ENCODE results near the gene AGAP1.
"Not testable (repeated sequence)": the region's sequence is repeated elsewhere in the genome, so short reads cannot be mapped to it uniquely, and the experiment has no call there.

The AGAP1 gene

GRCh38 chr2:236054621-236055305 lies 560.9 kb downstream of the AGAP1 start:
- DNase-seq: no peak

GRCh38 chr2:236055471-236055870 lies 561.6 kb downstream of the AGAP1 start:
- DNase-seq: no peak

- DNase-seq: no peak
Measured at GRCh38 chr2:236056141-236056540, 562.3 kb downstream of the AGAP1 start.

DNA sequence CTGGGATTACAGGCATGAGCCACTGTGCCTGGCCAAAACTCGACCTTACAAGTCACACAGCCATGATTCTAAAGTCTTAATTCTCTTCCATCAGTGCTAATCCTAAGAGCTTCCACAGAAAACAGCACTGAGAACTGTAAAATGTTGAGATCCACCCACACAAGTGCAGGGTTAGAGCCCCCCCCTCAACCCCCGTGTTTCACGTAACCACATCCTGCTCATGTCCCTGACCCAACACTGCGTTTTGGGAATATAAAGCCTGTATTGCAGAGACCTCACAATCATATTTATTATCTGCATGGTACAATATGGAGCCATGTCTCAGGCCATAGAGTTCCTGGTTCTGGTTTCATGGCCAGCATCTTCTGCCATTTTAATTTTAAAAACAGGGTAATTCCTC lies 563.5 kb downstream of the AGAP1 start:
- DNase-seq: no peak

GRCh38 chr2:236061497-236061896 lies 567.7 kb downstream of the AGAP1 start:
- DNase-seq: no peak

GRCh38 chr2:236061899-236062298 lies 568.1 kb downstream of the AGAP1 start:
- DNase-seq: no peak

GRCh38 chr2:236062806-236063205 lies 569.0 kb downstream of the AGAP1 start:
- DNase-seq: not testable (repeated sequence)

- no peak for DNase-seq
Measured at GRCh38 chr2:236063994-236064393, 570.2 kb downstream of the AGAP1 start.

- no peak for DNase-seq
Measured at GRCh38 chr2:236065314-236066160, 571.7 kb downstream of the AGAP1 start.

- no peak for DNase-seq
Measured at GRCh38 chr2:236070236-236070635, 576.4 kb downstream of the AGAP1 start.

DNA sequence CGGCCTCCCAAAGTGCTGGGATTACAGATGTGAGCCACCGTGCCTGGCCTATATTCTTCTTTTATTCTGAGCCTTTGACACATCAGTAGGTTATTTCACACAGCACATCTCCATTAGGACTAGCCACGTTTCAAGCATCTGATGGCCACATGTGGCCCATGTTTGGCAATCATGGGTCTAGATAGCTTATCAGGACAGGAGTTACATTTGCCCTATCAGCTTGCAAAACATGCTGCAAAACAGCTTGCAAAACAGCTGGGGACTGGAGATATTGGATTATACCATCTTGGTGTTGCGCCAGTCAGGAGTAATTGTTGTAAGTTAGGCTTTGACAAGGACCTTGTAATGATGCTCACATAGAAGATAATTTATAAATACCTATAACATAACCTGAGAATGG lies 579.4 kb downstream of the AGAP1 start:
- DNase-seq: no peak

- DNase-seq: no peak
Measured at GRCh38 chr2:236073867-236074655, 580.2 kb downstream of the AGAP1 start.

DNA sequence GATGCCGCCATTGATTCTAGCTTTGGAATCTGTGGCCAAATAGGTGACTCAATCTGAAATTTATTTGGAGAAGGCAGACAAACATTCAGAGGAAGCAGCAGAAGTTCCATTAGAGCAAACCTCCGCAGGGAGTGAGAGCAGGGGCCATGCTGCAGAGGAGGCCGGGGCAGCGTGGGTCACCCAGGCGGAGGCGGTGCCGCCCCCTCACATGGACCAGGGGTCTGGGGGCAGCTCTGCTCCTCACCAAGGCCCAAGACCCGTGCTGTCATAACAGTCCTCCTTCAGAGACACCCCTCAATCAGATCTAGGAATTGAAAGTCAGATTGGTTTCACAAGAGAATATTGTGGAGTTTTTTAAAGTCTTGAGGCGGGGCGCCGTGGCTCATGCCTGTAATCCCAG lies 582.0 kb downstream of the AGAP1 start:
- no peak for DNase-seq

GRCh38 chr2:236078297-236079255 lies 584.7 kb downstream of the AGAP1 start:
- DNase-seq: no peak

- DNase-seq: no peak
Measured at GRCh38 chr2:236080412-236080811, 586.6 kb downstream of the AGAP1 start.

- DNase-seq: no peak
Measured at GRCh38 chr2:236081171-236081570, 587.3 kb downstream of the AGAP1 start.

DNA sequence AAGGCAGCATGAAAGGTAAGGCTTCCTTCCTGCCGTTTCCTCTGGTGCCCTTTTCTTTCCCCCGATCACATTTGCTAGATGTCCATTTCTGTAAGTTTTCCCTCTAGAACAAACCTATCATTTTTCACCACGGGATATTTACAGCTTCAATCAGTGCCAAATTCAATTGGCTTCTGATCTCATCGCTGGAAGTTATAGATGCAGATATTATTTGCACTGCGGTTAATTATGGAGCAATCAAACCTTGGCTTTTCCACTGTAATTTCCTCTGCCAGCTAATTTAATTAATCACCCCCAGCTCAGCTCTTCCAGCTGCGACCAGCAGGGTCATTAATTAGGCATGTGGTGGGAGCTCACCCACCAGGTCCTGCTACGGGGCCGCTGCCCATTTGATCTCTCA lies 588.2 kb downstream of the AGAP1 start:
- no peak for DNase-seq

- DNase-seq: no peak
Measured at GRCh38 chr2:236083934-236084333, 590.1 kb downstream of the AGAP1 start.

DNA sequence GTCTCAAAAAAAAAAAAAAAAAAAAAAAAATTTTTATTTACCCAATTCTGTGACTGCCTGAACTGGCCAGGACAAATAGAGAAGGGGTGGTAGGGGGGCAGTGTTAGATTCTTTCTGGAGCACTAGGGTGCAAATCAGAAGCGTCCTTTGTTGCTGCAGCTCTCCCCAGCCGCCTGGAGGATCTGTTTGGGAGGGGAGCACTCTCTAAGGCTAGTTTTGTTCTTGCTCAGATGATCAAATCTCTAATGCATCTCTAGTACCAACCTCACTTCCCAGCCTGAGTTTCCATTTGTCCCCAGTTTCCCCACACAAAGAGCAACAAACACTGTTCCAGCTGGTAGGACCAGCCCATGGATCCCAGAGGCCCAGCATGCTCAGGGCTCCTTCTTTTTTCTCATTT lies 591.4 kb downstream of the AGAP1 start:
- no peak for DNase-seq

DNA sequence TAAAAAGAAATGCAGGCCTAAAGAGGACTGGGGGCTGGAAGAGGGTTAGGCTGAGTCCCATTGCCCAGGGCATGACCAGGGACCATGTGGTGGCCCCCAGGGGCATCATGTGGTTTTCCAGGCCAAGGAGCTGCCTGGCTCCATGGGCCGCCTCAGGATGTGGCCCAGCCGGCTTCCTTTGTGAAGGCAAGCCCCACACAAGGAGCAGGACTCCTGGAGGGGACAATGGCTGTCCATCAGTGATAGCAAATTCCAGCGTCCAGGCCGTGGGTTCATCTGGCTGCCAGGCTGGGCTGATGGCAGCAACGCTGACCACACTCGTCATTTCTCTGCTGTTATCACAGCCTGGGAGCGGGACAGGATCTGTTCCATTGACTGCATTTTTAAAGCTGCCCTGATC lies 591.8 kb downstream of the AGAP1 start:
- no peak for DNase-seq

DNA sequence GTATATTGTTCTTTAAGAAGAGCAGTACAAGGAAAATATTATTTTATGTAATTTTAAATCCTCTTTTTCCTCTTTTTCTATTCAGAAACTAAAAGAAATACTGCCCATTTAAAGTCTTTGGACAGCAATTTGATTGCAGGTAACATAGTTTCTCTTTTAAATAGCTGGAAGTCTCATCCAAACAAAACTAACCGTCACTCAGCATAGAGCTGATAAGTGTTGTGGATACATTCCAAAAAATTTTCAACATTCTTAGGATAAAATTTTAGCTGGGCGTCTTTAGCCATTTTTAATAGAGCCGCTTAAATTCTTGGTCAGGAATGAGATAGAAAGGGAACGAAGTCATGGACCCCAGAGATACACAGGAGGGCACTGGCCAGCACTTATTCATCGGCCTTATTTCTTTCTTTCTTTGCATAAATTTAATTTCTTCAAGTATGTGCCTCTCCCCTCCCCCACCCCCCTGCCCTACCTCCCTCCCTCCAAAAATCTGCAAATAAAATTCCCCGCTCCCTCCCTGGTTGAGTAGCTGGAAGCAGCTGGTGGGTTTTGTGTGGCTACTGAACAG lies 592.6 kb downstream of the AGAP1 start:
- no peak for DNase-seq

- DNase-seq: no peak
Measured at GRCh38 chr2:236086971-236087465, 593.2 kb downstream of the AGAP1 start.
